HG03460 (cell line): ENCODE data around the gene ABHD1.
"Not testable (repeated sequence)": the region's sequence is repeated elsewhere in the genome, so short reads cannot be mapped to it uniquely, and the experiment has no call there.

Experiments
- ATAC-seq: cut with Tn5 transposase; IDR thresholded peaks from one replicate; pipeline ENCODE4 v1.9.1; 2021; ENCODE audit not compliant: unreplicated experiment

Gene ABHD1

GRCh38 chr2:27162151-27163121, 38.8 kb downstream of the ABHD1 start:
- no peak for ATAC-seq

- no peak for ATAC-seq
Observed at GRCh38 chr2:27164960-27165763, 41.5 kb downstream of the ABHD1 start.

GRCh38 chr2:27170581-27171337, 47.1 kb downstream of the ABHD1 start:
- no peak for ATAC-seq

- ATAC-seq: no peak
Observed at GRCh38 chr2:27171351-27171848, 47.8 kb downstream of the ABHD1 start.

GRCh38 chr2:27174638-27175037, 51.0 kb downstream of the ABHD1 start:
- no peak for ATAC-seq

GRCh38 chr2:27175330-27175729, 51.7 kb downstream of the ABHD1 start:
- ATAC-seq: no peak

- ATAC-seq: not testable (repeated sequence)
Observed at GRCh38 chr2:27175781-27176180, 52.2 kb downstream of the ABHD1 start.

GRCh38 chr2:27177441-27178351, 54.1 kb downstream of the ABHD1 start:
- no peak for ATAC-seq

- no peak for ATAC-seq
Observed at GRCh38 chr2:27178469-27178868, 54.9 kb downstream of the ABHD1 start.

GRCh38 chr2:27179344-27180000, 55.9 kb downstream of the ABHD1 start:
- ATAC-seq: no peak
